ENCODE data around the gene GLB1L3.

The GLB1L3 gene

GRCh38 chr11:134365011-134365925 is 89.1 kb downstream of the GLB1L3 start:
- DNase-seq: no peak

GRCh38 chr11:134366254-134366653 is 90.1 kb downstream of the GLB1L3 start:
- DNase-seq: no peak

GRCh38 chr11:134367781-134368180 is 91.6 kb downstream of the GLB1L3 start:
- no peak for DNase-seq

All from NCI-H446 treated with DMSO at 0.1 percent for 48 hours (cell line).